GM19452 (cell line): ENCODE data around the gene SSBP2.
"Not testable (repeated sequence)": the region's sequence is repeated elsewhere in the genome, so short reads cannot be mapped to it uniquely, and the experiment has no call there.

Source experiments
- ATAC-seq: cut with Tn5 transposase; IDR thresholded peaks from one replicate; pipeline ENCODE4 v1.9.1; 2021; ENCODE audit not compliant: unreplicated experiment

Gene SSBP2

GRCh38 chr5:81740758-81741157 is 10.1 kb downstream of the SSBP2 start:
- no peak for ATAC-seq

GRCh38 chr5:81739291-81739690 is 11.6 kb downstream of the SSBP2 start:
- no peak for ATAC-seq

- ATAC-seq, result no peak
Measured at GRCh38 chr5:81729276-81729675, 21.6 kb downstream of the SSBP2 start.

GRCh38 chr5:81728301-81728700 is 22.6 kb downstream of the SSBP2 start:
- no peak for ATAC-seq

GRCh38 chr5:81726297-81726696 is 24.6 kb downstream of the SSBP2 start:
- ATAC-seq, result no peak

- no peak for ATAC-seq
Measured at GRCh38 chr5:81724571-81724970, 26.3 kb downstream of the SSBP2 start.

- ATAC-seq, result no peak
Measured at GRCh38 chr5:81724108-81724507, 26.8 kb downstream of the SSBP2 start.

GRCh38 chr5:81721049-81721448 is 29.8 kb downstream of the SSBP2 start:
- ATAC-seq, result no peak

- ATAC-seq, result no peak
Measured at GRCh38 chr5:81719743-81720345, 31.1 kb downstream of the SSBP2 start.

GRCh38 chr5:81718300-81718699 is 32.6 kb downstream of the SSBP2 start:
- ATAC-seq, result no peak

GRCh38 chr5:81717860-81718259 is 33.0 kb downstream of the SSBP2 start:
- ATAC-seq, result no peak

GRCh38 chr5:81717226-81717625 is 33.7 kb downstream of the SSBP2 start:
- ATAC-seq, result no peak

- ATAC-seq, result not testable (repeated sequence)
Measured at GRCh38 chr5:81714076-81714475, 36.8 kb downstream of the SSBP2 start.

GRCh38 chr5:81708889-81709288 is 42.0 kb downstream of the SSBP2 start:
- ATAC-seq, result no peak

- no peak for ATAC-seq
Measured at GRCh38 chr5:81703840-81704239, 47.1 kb downstream of the SSBP2 start.

- no peak for ATAC-seq
Measured at GRCh38 chr5:81700166-81700565, 50.7 kb downstream of the SSBP2 start.

GRCh38 chr5:81698813-81699212 is 52.1 kb downstream of the SSBP2 start:
- ATAC-seq, result no peak

GRCh38 chr5:81696418-81697397 is 54.2 kb downstream of the SSBP2 start:
- no peak for ATAC-seq

- ATAC-seq, result no peak
Measured at GRCh38 chr5:81694726-81695125, 56.2 kb downstream of the SSBP2 start.

- no peak for ATAC-seq
Measured at GRCh38 chr5:81688215-81688614, 62.7 kb downstream of the SSBP2 start.

GRCh38 chr5:81687292-81687691 is 63.6 kb downstream of the SSBP2 start:
- ATAC-seq, result no peak

- no peak for ATAC-seq
Measured at GRCh38 chr5:81685471-81685870, 65.4 kb downstream of the SSBP2 start.
